GM12875 (cell line): ENCODE measurements around the gene WBP1L.

ENCODE experiments used
- H3K4me3 ChIP-seq: one replicate; pipeline ENCODE4 v1.5.1; 2011; ENCODE audit warnings: low read depth, low read length, control low read depth
- CTCF ChIP-seq: IDR thresholded peaks from 2 replicates; pipeline ENCODE4 v1.5.1; 2011; ENCODE audit warnings: low read depth, mild to moderate bottlenecking, control low read depth, inconsistent platforms, low read length, moderate library complexity, borderline replicate concordance; ENCODE audit not compliant: insufficient read depth

Gene WBP1L

GRCh38 chr10:102723989-102724388 is 19.8 kb upstream of the WBP1L start:
- no peak overlapping the region for H3K4me3 ChIP-seq
- TF ChIP-seq CTCF, result no peak

GRCh38 chr10:102726274-102726673 is 17.5 kb upstream of the WBP1L start:
- H3K4me3 ChIP-seq, result no peak overlapping the region
- no peak for TF ChIP-seq CTCF

- H3K4me3 ChIP-seq, result no peak overlapping the region
- no peak for TF ChIP-seq CTCF
Observed at GRCh38 chr10:102727037-102727818, 16.5 kb upstream of the WBP1L start.

GRCh38 chr10:102729029-102730026 is 14.4 kb upstream of the WBP1L start:
- H3K4me3 ChIP-seq, result no peak overlapping the region
- peak; percentile 90 for TF ChIP-seq CTCF

GRCh38 chr10:102731222-102731800 is 12.4 kb upstream of the WBP1L start:
- no peak overlapping the region for H3K4me3 ChIP-seq
- TF ChIP-seq CTCF, result no peak

- no peak for TF ChIP-seq CTCF
- no peak overlapping the region for H3K4me3 ChIP-seq
Observed at GRCh38 chr10:102732661-102733060, 11.1 kb upstream of the WBP1L start.
